IPS-18c (cell line): Measurements from ENCODE around the gene AK4.

Experiments
- H3K4me3 ChIP-seq: 2 replicates; pipeline ENCODE4 v1.7.0; 2013; ENCODE audit warnings: low read depth, mild to moderate bottlenecking, low read length, moderate library complexity; ENCODE audit not compliant: insufficient read depth
- H3K9me3 ChIP-seq: one replicate; pipeline ENCODE4 v1.6.1; 2013; ENCODE audit warnings: mild to moderate bottlenecking, low read length, moderate library complexity; ENCODE audit not compliant: control insufficient read depth, insufficient read depth

AK4 gene

GRCh38 chr1:65193129-65193695 lies 45.2 kb downstream of the AK4 start:
- H3K4me3 ChIP-seq: no peak overlapping the region

GRCh38 chr1:65195495-65196417 lies 47.8 kb downstream of the AK4 start:
- Histone ChIP-seq H3K9me3 (peaks cover 4% of the 10 kb centered on the region), H3K4me3 (no peak overlapping the region)

More at GRCh38 chr1:65193129-65193695, 45.2 kb downstream of the AK4 start:
- peaks cover 4% of the 10 kb centered on the region for H3K9me3 ChIP-seq

DNA sequence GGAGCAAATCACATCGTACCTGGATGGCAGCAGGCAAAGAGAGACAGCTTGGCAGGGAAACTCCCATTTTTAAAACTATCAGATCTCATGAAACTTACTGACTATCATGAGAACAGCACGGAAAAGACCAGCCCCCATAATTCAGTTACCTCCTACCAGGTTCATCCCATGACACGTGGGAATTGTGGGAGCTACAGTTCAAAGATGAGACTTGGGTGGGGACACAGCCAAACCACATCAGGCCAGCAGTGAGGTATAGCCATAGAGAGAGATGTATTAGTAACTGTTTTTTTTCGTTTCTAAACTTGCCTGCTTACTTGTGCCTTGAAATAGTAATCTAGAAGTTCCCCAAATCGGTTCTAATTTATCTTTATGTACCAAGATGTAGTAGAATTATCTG lies 48.9 kb downstream of the AK4 start:
- Histone ChIP-seq H3K4me3 (no peak overlapping the region), H3K9me3 (peaks cover 4% of the 10 kb centered on the region)

- peaks cover 2% of the 10 kb centered on the region for H3K9me3 ChIP-seq
Observed at GRCh38 chr1:65197636-65198035, 49.6 kb downstream of the AK4 start.

DNA sequence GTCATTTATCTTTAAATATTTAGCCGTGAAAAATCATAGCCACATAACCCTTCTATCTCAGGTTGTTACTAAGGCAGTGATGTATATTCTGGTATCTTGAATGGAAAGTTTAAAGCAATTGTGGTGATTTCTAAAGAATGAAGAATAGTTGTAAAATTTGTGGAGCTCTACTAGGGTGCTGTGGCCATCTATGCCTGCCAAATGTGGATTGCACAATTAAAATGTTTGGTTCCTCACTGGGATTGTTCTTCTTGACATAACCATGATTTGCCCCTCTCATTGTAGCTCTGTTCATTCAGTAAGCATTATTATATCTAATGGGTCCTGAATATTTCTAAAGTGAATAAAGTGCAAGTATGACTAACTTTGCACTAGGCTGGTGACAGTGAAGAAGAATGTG lies 50.1 kb downstream of the AK4 start:
- Histone ChIP-seq H3K9me3 (no peaks in the 10 kb centered on the region), H3K4me3 (no peak overlapping the region)

More at GRCh38 chr1:65197636-65198035, 49.6 kb downstream of the AK4 start:
- H3K4me3 ChIP-seq: no peak overlapping the region

- Histone ChIP-seq H3K4me3 (no peak overlapping the region), H3K9me3 (no peaks in the 10 kb centered on the region)
Observed at GRCh38 chr1:65200411-65200810, 52.4 kb downstream of the AK4 start.

DNA sequence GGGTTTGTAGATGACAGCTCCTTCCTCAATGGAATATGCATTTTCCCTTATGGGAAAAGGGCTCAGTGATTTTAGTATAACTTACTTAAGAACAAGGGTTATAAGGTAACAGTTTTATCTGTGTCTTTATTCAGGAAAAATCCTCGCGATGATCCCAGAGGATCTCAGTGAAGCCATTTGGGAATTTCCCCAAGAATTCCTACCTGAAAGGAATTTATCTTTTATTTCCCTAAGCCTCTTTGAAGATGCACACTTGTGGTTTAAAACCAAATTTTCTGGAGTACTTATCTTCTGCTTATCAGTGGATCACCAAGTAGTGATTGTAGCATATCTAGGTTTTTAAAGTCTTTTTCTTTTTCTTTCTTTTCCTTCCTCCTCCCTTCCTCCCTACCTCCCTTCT lies 58.8 kb downstream of the AK4 start:
- H3K4me3 ChIP-seq: no peak overlapping the region
- H3K9me3 ChIP-seq: no peaks in the 10 kb centered on the region

DNA sequence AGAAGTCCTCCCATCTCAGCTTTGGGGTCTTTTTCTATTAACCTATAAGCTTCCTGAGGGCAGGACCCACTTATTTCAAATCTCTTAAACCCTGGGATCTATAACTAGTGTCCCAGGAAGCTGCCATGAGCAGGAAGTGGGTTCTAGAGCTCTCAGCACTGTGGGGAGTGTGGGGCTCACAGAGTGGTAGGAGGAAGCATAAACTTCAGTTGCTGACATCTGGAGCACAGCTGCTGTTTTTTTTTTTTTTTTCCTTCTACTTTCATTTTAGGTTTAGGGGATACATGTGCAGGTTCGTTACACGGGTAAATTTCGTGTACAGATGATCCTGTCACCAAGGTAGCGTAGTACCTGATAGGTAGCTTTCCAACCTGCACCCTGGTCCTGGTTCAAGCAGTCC lies 59.3 kb downstream of the AK4 start:
- Histone ChIP-seq H3K9me3 (no peaks in the 10 kb centered on the region), H3K4me3 (no peak overlapping the region)

GRCh38 chr1:65208563-65208973 lies 60.6 kb downstream of the AK4 start:
- H3K9me3 ChIP-seq: no peaks in the 10 kb centered on the region
- no peak overlapping the region for H3K4me3 ChIP-seq

GRCh38 chr1:65209005-65209885 lies 61.2 kb downstream of the AK4 start:
- Histone ChIP-seq H3K4me3 (no peak overlapping the region), H3K9me3 (no peaks in the 10 kb centered on the region)

GRCh38 chr1:65210325-65210724 lies 62.3 kb downstream of the AK4 start:
- Histone ChIP-seq H3K4me3 (no peak overlapping the region), H3K9me3 (no peaks in the 10 kb centered on the region)

- no peaks in the 10 kb centered on the region for H3K9me3 ChIP-seq
- no peak overlapping the region for H3K4me3 ChIP-seq
Observed at GRCh38 chr1:65211331-65211730, 63.3 kb downstream of the AK4 start.

DNA sequence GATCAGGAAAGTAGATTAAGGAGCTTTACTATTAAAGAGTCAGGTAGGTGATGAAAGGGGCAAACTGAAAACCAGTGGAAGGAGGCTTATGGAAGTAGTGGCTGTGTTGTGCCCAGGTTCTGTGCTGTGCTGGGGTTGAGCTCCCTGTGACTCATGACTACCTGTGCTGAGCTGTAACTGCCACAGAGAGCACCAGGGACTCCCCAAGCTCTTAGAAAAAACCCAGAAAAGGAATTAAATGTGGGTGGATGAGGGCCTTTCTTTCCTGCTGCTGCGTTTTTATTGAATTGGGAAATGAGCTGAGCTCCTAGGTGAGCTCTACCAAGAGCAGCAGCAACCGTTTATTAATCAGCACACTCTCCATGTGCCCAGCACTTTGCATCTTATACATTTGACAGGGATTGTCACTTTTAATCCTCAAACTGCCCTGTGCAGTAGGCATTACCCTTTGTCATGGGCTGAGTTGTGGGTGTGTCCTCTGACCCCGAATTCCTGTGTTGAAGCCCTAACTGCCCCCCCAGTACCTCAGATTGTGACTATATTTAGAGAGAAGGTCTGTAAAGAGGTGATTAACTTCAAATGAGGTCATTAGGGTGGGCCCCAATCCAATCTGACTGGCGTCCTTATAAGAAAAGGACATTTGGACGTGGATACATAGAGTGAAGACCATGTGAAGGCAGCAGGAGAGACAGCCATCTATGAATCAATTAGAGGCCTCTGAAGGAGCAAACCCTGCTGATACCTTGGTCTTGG lies 65.4 kb downstream of the AK4 start:
- Histone ChIP-seq H3K4me3 (no peak overlapping the region), H3K9me3 (no peaks in the 10 kb centered on the region)

DNA sequence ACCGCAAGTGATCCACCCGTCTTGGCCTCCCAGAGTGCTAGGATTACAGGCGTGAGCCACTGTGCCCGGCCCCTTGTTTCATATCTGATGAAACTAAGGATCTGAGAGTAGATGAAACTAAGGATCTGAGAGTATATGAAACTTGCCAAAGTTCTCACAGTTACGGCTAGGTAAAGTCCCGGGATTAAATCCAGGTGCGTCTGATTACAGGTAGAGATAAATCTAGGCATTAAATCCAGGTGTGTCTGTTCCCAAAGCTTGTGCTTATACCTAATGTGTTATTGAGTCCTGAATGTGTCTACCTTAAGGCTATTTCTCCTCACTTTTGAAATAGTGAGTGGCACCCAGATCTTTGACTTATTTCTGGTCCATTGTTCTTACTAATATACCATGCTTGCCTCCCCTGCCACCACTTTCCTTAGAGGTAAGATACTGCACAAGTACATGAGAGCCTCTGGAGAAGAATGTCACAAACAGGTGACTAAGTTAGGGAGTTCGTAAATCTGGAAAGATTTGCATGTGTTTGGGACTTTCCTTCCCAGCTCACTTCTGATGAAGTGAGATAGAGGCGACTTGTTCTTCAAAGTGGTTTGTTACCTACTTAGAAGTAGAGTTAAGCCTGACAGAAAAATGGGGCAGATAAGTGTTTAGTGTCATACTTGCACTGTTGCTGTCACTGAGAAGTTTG lies 66.5 kb downstream of the AK4 start:
- no peaks in the 10 kb centered on the region for H3K9me3 ChIP-seq

GRCh38 chr1:65216989-65217388 lies 69.0 kb downstream of the AK4 start:
- Histone ChIP-seq H3K9me3 (no peaks in the 10 kb centered on the region), H3K4me3 (no peak overlapping the region)

More for the DNA sequence above, 66.5 kb downstream of the AK4 start:
- no peak overlapping the region for H3K4me3 ChIP-seq

- Histone ChIP-seq H3K4me3 (no peak overlapping the region), H3K9me3 (no peaks in the 10 kb centered on the region)
Observed at GRCh38 chr1:65221638-65222339, 73.8 kb downstream of the AK4 start.
